ENCODE data around the gene UGT1A9.

The UGT1A9 gene

GRCh38 chr2:233768076-233768475 is 96.4 kb downstream of the UGT1A9 start:
- WGBS (ENCODE audit: insufficient coverage): 80% methylated on average over 4 of the region's 4 CpGs
- POLR2A ChIA-PET: no interaction called here
- Histone ChIP-seq H3K4me3 (ENCODE audit: control insufficient read depth in 1 of 7, extremely low read depth in 1 of 7, insufficient read depth in 4 of 7, low read depth in 2 of 7, low read length in 6 of 7) (no peak overlapping the region), H3K36me3 (ENCODE audit: control insufficient read depth in 4 of 4, insufficient read depth in 4 of 4, low read length in 3 of 4) (no peaks in the 10 kb centered on the region), H3K9me3 (ENCODE audit: control extremely low read depth in 1 of 5, control insufficient read depth in 4 of 5, insufficient read depth in 2 of 5, low read depth in 1 of 5, low read length in 4 of 5) (no peaks in the 10 kb centered on the region), H3K27ac (ENCODE audit: insufficient read depth in 1 of 2, low read depth in 1 of 2, low read length in 2 of 2, poor library complexity in 1 of 2, severe bottlenecking in 2 of 2) (no peak overlapping the region), H3K27me3 (replicated peaks in 2 of 5; ENCODE audit: control insufficient read depth in 4 of 5, insufficient read depth in 5 of 5, low read length in 4 of 5) (peaks cover 0 to 24% (median 8%) of the 10 kb centered on the region in 5 experiments), H3K4me1 (ENCODE audit: control extremely low read depth in 1 of 4, control insufficient read depth in 4 of 4, insufficient read depth in 4 of 4, low read length in 3 of 4) (no peaks in the 10 kb centered on the region)
- CTCF ChIA-PET: no interaction called here
- DNase-seq: no peak

- H3K4me3 ChIP-seq (ENCODE audit: control insufficient read depth in 1 of 7, extremely low read depth in 1 of 7, insufficient read depth in 4 of 7, low read depth in 2 of 7, low read length in 6 of 7): no peak overlapping the region
- no peaks in the 10 kb centered on the region for H3K4me1 ChIP-seq (ENCODE audit: control extremely low read depth in 1 of 4, control insufficient read depth in 4 of 4, insufficient read depth in 4 of 4, low read length in 3 of 4)
- peaks cover 0 to 17% (median 4%) of the 10 kb centered on the region in 5 experiments for H3K27me3 ChIP-seq (replicated peaks in 2 of 5; ENCODE audit: control insufficient read depth in 4 of 5, insufficient read depth in 5 of 5, low read length in 4 of 5)
- POLR2A ChIA-PET: no interaction called here
- no peak overlapping the region for H3K27ac ChIP-seq (ENCODE audit: insufficient read depth in 1 of 2, low read depth in 1 of 2, low read length in 2 of 2, poor library complexity in 1 of 2, severe bottlenecking in 2 of 2)
- no peak for DNase-seq
- WGBS (ENCODE audit: insufficient coverage): 91% methylated on average over 7 of the region's 9 CpGs
- no peaks in the 10 kb centered on the region for H3K9me3 ChIP-seq (ENCODE audit: control extremely low read depth in 1 of 5, control insufficient read depth in 4 of 5, insufficient read depth in 2 of 5, low read depth in 1 of 5, low read length in 4 of 5)
- CTCF ChIA-PET: no interaction called here
- no peaks in the 10 kb centered on the region for H3K36me3 ChIP-seq (ENCODE audit: control insufficient read depth in 4 of 4, insufficient read depth in 4 of 4, low read length in 3 of 4)
Observed at GRCh38 chr2:233769260-233769659, 97.6 kb downstream of the UGT1A9 start.

GRCh38 chr2:233772153-233772552 is 100.5 kb downstream of the UGT1A9 start:
- no peaks in the 10 kb centered on the region for H3K4me1 ChIP-seq (ENCODE audit: control extremely low read depth in 1 of 4, control insufficient read depth in 4 of 4, insufficient read depth in 4 of 4, low read length in 3 of 4)
- POLR2A ChIA-PET: no interaction called here
- DNase-seq: no peak
- H3K27ac ChIP-seq (ENCODE audit: insufficient read depth in 1 of 2, low read depth in 1 of 2, low read length in 2 of 2, poor library complexity in 1 of 2, severe bottlenecking in 2 of 2): no peak overlapping the region
- peaks cover 0 to 5% (median 2%) of the 10 kb centered on the region in 5 experiments for H3K27me3 ChIP-seq (replicated peaks in 2 of 5; ENCODE audit: control insufficient read depth in 4 of 5, insufficient read depth in 5 of 5, low read length in 4 of 5)
- no peaks in the 10 kb centered on the region for H3K36me3 ChIP-seq (ENCODE audit: control insufficient read depth in 4 of 4, insufficient read depth in 4 of 4, low read length in 3 of 4)
- H3K4me3 ChIP-seq (ENCODE audit: control insufficient read depth in 1 of 7, extremely low read depth in 1 of 7, insufficient read depth in 4 of 7, low read depth in 2 of 7, low read length in 6 of 7): no peak overlapping the region
- 95% methylated on average over 10 of the region's 16 CpGs for WGBS (ENCODE audit: insufficient coverage)
- CTCF ChIA-PET: no interaction called here
- H3K9me3 ChIP-seq (ENCODE audit: control extremely low read depth in 1 of 5, control insufficient read depth in 4 of 5, insufficient read depth in 2 of 5, low read depth in 1 of 5, low read length in 4 of 5): peaks cover 0 to 8% (median 2%) of the 10 kb centered on the region in 5 experiments

- DNase-seq: no peak
- POLR2A ChIA-PET: no interaction called here
- no peak overlapping the region for H3K4me3 ChIP-seq (ENCODE audit: control insufficient read depth in 1 of 7, extremely low read depth in 1 of 7, insufficient read depth in 4 of 7, low read depth in 2 of 7, low read length in 6 of 7)
- peaks cover 0 to 5% (median 2%) of the 10 kb centered on the region in 5 experiments for H3K27me3 ChIP-seq (replicated peaks in 2 of 5; ENCODE audit: control insufficient read depth in 4 of 5, insufficient read depth in 5 of 5, low read length in 4 of 5)
- 77% methylated on average over 5 of the region's 5 CpGs for WGBS (ENCODE audit: insufficient coverage)
- no peaks in the 10 kb centered on the region for H3K36me3 ChIP-seq (ENCODE audit: control insufficient read depth in 4 of 4, insufficient read depth in 4 of 4, low read length in 3 of 4)
- peaks cover 0 to 11% (median 2%) of the 10 kb centered on the region in 5 experiments for H3K9me3 ChIP-seq (ENCODE audit: control extremely low read depth in 1 of 5, control insufficient read depth in 4 of 5, insufficient read depth in 2 of 5, low read depth in 1 of 5, low read length in 4 of 5)
- no peak overlapping the region for H3K27ac ChIP-seq (ENCODE audit: insufficient read depth in 1 of 2, low read depth in 1 of 2, low read length in 2 of 2, poor library complexity in 1 of 2, severe bottlenecking in 2 of 2)
- no peaks in the 10 kb centered on the region for H3K4me1 ChIP-seq (ENCODE audit: control extremely low read depth in 1 of 4, control insufficient read depth in 4 of 4, insufficient read depth in 4 of 4, low read length in 3 of 4)
- CTCF ChIA-PET: no interaction called here
Observed at GRCh38 chr2:233772583-233772982, 100.9 kb downstream of the UGT1A9 start.

GRCh38 chr2:233773854-233774253 is 102.2 kb downstream of the UGT1A9 start:
- CTCF ChIA-PET: no interaction called here
- H3K4me3 ChIP-seq (ENCODE audit: control insufficient read depth in 1 of 7, extremely low read depth in 1 of 7, insufficient read depth in 4 of 7, low read depth in 2 of 7, low read length in 6 of 7): no peak overlapping the region
- no peak overlapping the region for H3K27ac ChIP-seq (ENCODE audit: insufficient read depth in 1 of 2, low read depth in 1 of 2, low read length in 2 of 2, poor library complexity in 1 of 2, severe bottlenecking in 2 of 2)
- POLR2A ChIA-PET: no interaction called here
- H3K27me3 ChIP-seq (replicated peaks in 2 of 5; ENCODE audit: control insufficient read depth in 4 of 5, insufficient read depth in 5 of 5, low read length in 4 of 5): peaks cover 0 to 7% (median 2%) of the 10 kb centered on the region in 5 experiments
- WGBS (ENCODE audit: insufficient coverage): 100% methylated on average over 1 of the region's 5 CpGs
- no peaks in the 10 kb centered on the region for H3K4me1 ChIP-seq (ENCODE audit: control extremely low read depth in 1 of 4, control insufficient read depth in 4 of 4, insufficient read depth in 4 of 4, low read length in 3 of 4)
- H3K36me3 ChIP-seq (ENCODE audit: control insufficient read depth in 4 of 4, insufficient read depth in 4 of 4, low read length in 3 of 4): no peaks in the 10 kb centered on the region
- H3K9me3 ChIP-seq (ENCODE audit: control extremely low read depth in 1 of 5, control insufficient read depth in 4 of 5, insufficient read depth in 2 of 5, low read depth in 1 of 5, low read length in 4 of 5): peaks cover 0 to 11% (median 2%) of the 10 kb centered on the region in 5 experiments
- DNase-seq: no peak

GRCh38 chr2:233775414-233775813 is 103.7 kb downstream of the UGT1A9 start:
- H3K9me3 ChIP-seq (ENCODE audit: control extremely low read depth in 1 of 5, control insufficient read depth in 4 of 5, insufficient read depth in 2 of 5, low read depth in 1 of 5, low read length in 4 of 5): peaks cover 0 to 14% (median 2%) of the 10 kb centered on the region in 5 experiments
- POLR2A ChIA-PET: no interaction called here
- H3K27me3 ChIP-seq (replicated peaks in 2 of 5; ENCODE audit: control insufficient read depth in 4 of 5, insufficient read depth in 5 of 5, low read length in 4 of 5): peaks cover 0 to 7% (median 2%) of the 10 kb centered on the region in 5 experiments
- CTCF ChIA-PET: no interaction called here
- H3K27ac ChIP-seq (ENCODE audit: insufficient read depth in 1 of 2, low read depth in 1 of 2, low read length in 2 of 2, poor library complexity in 1 of 2, severe bottlenecking in 2 of 2): no peak overlapping the region
- DNase-seq: no peak
- 94% methylated on average over 5 of the region's 6 CpGs for WGBS (ENCODE audit: insufficient coverage)
- H3K4me1 ChIP-seq (ENCODE audit: control extremely low read depth in 1 of 4, control insufficient read depth in 4 of 4, insufficient read depth in 4 of 4, low read length in 3 of 4): no peaks in the 10 kb centered on the region
- no peaks in the 10 kb centered on the region for H3K36me3 ChIP-seq (ENCODE audit: control insufficient read depth in 4 of 4, insufficient read depth in 4 of 4, low read length in 3 of 4)
- no peak overlapping the region for H3K4me3 ChIP-seq (ENCODE audit: control insufficient read depth in 1 of 7, extremely low read depth in 1 of 7, insufficient read depth in 4 of 7, low read depth in 2 of 7, low read length in 6 of 7)

GRCh38 chr2:233778030-233778429 is 106.3 kb downstream of the UGT1A9 start, which contains the start of gene MROH2A:
Gene MROH2A (plus strand): TSS chr2:233778330. CDS start chr2:233779359, 1,029 bp downstream.
- POLR2A ChIA-PET: no interaction called here
- WGBS (ENCODE audit: insufficient coverage): 100% methylated on average over 1 of the region's 2 CpGs
- H3K9me3 ChIP-seq (ENCODE audit: control extremely low read depth in 1 of 5, control insufficient read depth in 4 of 5, insufficient read depth in 2 of 5, low read depth in 1 of 5, low read length in 4 of 5): peaks cover 0 to 14% (median 2%) of the 10 kb centered on the region in 5 experiments

More at GRCh38 chr2:233778030-233778429, 106.3 kb downstream of the UGT1A9 start, which contains the start of gene MROH2A:
- DNase-seq: no peak
- Histone ChIP-seq H3K4me1 (ENCODE audit: control extremely low read depth in 1 of 4, control insufficient read depth in 4 of 4, insufficient read depth in 4 of 4, low read length in 3 of 4) (no peaks in the 10 kb centered on the region), H3K27ac (ENCODE audit: insufficient read depth in 1 of 2, low read depth in 1 of 2, low read length in 2 of 2, poor library complexity in 1 of 2, severe bottlenecking in 2 of 2) (no peak within 1 kb of the TSS), H3K36me3 (ENCODE audit: control insufficient read depth in 4 of 4, insufficient read depth in 4 of 4, low read length in 3 of 4) (no peaks in the 10 kb centered on the region), H3K4me3 (ENCODE audit: control insufficient read depth in 1 of 7, extremely low read depth in 1 of 7, insufficient read depth in 4 of 7, low read depth in 2 of 7, low read length in 6 of 7) (no peak within 1 kb of the TSS), H3K27me3 (replicated peaks in 2 of 5; ENCODE audit: control insufficient read depth in 4 of 5, insufficient read depth in 5 of 5, low read length in 4 of 5) (peaks cover 0 to 3% (median 0%) of the 10 kb centered on the region in 5 experiments)
- CTCF ChIA-PET: no interaction called here

Measured in common myeloid progenitor, CD34-positive (primary cell).